ENCODE data around the gene OXSM. TPM values are rescaled to one million over a fixed set of nuclear protein-coding genes. Genes with fewer than 3 reads are reported as not detected.

Gene OXSM
- polyA plus RNA-seq, 1 experiment = 19.7 TPM

DNA sequence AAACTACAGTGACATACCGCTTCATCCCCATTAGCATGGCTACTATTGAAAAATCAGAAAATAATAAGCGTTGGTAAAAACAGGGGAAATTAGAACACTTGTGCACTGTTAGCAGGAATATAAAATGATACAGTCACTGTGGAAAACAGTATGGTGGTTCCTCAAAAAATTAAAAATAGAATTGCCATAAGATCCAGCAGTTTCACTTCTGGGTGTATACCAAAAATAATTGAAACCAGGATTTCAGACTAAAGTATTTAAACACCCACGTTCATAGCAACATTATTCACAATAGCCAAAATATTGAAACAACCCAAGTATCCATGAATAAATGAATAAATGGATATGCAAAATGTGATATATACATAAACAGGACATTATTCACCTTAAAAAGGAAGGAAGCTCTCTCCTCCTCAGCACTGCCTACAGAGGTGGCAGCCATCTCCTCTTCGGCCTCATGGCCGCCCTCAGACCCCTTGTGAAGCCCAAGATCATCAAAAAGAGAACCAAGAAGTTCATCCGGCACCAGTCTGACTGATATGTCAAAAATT, 40.8 kb upstream of the OXSM start:
- no peak for DNase-seq (ENCODE audit: low read depth, low spot score)
- Histone ChIP-seq H3K27me3 (ENCODE audit: control insufficient read depth, insufficient read depth, low read length) (no peaks in the 10 kb centered on the region), H3K27ac (ENCODE audit: low read depth, low read length) (no peak overlapping the region), H3K9me3 (ENCODE audit: control insufficient read depth, insufficient read depth, low read length) (no peaks in the 10 kb centered on the region), H3K4me3 (ENCODE audit: low read depth, low read length) (no peak overlapping the region)
- POLR2A ChIA-PET = no interaction called here
- TF ChIP-seq, protein P1, sequence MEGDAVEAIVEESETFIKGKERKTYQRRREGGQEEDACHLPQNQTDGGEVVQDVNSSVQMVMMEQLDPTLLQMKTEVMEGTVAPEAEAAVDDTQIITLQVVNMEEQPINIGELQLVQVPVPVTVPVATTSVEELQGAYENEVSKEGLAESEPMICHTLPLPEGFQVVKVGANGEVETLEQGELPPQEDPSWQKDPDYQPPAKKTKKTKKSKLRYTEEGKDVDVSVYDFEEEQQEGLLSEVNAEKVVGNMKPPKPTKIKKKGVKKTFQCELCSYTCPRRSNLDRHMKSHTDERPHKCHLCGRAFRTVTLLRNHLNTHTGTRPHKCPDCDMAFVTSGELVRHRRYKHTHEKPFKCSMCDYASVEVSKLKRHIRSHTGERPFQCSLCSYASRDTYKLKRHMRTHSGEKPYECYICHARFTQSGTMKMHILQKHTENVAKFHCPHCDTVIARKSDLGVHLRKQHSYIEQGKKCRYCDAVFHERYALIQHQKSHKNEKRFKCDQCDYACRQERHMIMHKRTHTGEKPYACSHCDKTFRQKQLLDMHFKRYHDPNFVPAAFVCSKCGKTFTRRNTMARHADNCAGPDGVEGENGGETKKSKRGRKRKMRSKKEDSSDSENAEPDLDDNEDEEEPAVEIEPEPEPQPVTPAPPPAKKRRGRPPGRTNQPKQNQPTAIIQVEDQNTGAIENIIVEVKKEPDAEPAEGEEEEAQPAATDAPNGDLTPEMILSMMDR (IDR thresholded peaks at IDR 0.05; ENCODE audit: low read depth, low read length) = no peak
- CTCF ChIA-PET = interaction anchor here (0.6 kb wide), 1 partner anchor 102 kb away, joined by 3 read pairs; no protein-coding TSS in a partner anchor

DNA sequence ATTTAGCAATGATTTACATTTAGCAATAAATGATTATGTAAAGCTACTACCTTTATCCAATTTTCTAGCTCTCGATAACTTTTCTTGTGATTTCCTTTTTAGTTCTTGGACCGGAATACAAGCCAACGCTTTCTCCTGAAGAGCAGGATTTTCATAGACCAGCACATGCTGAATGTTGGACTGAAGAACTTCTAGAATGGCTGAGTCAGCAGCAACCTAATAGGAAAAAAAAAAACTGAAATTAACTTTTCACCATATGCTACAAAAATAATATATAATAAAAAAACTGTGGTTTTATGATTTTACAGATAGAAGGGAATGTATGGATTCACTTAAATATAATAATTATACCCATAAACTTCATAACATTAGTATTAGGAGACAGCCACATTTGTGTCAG, 38.8 kb upstream of the OXSM start:
- H3K27ac ChIP-seq (ENCODE audit: low read depth, low read length) = no peak overlapping the region
- TF ChIP-seq, protein P1 (IDR thresholded peaks at IDR 0.05; ENCODE audit: low read depth, low read length) = no peak

DNA sequence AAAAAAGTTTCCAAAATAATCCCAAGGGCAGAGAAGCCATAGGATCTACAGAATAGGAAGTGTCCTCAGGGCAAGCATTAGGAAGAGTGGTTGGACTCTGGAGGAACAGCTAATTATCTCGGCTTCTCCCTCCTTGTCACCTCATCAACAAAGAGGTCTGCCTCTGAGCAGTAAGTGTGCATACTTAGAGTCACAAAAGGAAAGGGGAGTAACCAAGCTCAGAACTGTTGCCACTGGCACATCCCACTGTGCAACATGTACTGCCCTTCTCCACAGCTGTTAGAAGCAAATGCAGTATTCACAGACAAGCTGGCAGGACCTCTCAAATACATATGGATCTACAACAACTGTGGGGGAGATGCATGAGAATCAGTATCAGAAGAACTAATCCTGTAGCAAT, 38.2 kb upstream of the OXSM start:
- CTCF ChIA-PET = no interaction called here
- no peak overlapping the region for H3K27ac ChIP-seq (ENCODE audit: low read depth, low read length)
- DNase-seq (ENCODE audit: low read depth, low spot score) = no peak
- H3K9me3 ChIP-seq (ENCODE audit: control insufficient read depth, insufficient read depth, low read length) = no peaks in the 10 kb centered on the region
- TF ChIP-seq, protein P1 (IDR thresholded peaks at IDR 0.05; ENCODE audit: low read depth, low read length) = no peak
- no peaks in the 10 kb centered on the region for H3K27me3 ChIP-seq (ENCODE audit: control insufficient read depth, insufficient read depth, low read length)
- POLR2A ChIA-PET = no interaction called here
- no peak overlapping the region for H3K4me3 ChIP-seq (ENCODE audit: low read depth, low read length)

More for the DNA sequence above, 38.8 kb upstream of the OXSM start:
- Histone ChIP-seq H3K9me3 (ENCODE audit: control insufficient read depth, insufficient read depth, low read length) (no peaks in the 10 kb centered on the region), H3K27me3 (ENCODE audit: control insufficient read depth, insufficient read depth, low read length) (no peaks in the 10 kb centered on the region), H3K4me3 (ENCODE audit: low read depth, low read length) (no peak overlapping the region)
- no peak for DNase-seq (ENCODE audit: low read depth, low spot score)
- ChIA-PET CTCF (no interaction called here), POLR2A (no interaction called here)

DNA sequence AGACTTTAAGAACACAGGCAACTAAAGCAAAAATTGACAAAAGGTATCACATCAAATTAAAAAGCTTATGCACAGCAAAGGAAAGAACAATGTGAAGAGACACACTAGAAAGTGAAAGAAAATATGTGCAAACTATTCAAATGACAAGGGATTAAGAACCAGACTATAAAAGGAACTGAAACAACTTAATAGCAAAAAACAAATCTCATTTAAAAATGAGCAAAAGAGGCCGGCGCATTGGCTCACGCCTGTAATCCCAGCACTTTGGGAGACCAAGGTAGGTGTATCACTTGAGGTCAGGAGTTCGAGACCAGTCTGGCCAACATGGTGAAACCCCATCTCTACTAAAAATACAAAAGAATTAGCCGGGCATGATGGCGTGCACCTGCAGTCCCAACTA, 21.0 kb upstream of the OXSM start:
- POLR2A ChIA-PET = no interaction called here
- CTCF ChIA-PET = no interaction called here
- DNase-seq (ENCODE audit: low read depth, low spot score) = no peak
- Histone ChIP-seq H3K9me3 (ENCODE audit: control insufficient read depth, insufficient read depth, low read length) (no peaks in the 10 kb centered on the region), H3K27ac (ENCODE audit: low read depth, low read length) (no peak overlapping the region), H3K27me3 (ENCODE audit: control insufficient read depth, insufficient read depth, low read length) (no peaks in the 10 kb centered on the region), H3K4me3 (ENCODE audit: low read depth, low read length) (no peak overlapping the region)
- TF ChIP-seq, protein P1 (IDR thresholded peaks at IDR 0.05; ENCODE audit: low read depth, low read length) = no peak

DNA sequence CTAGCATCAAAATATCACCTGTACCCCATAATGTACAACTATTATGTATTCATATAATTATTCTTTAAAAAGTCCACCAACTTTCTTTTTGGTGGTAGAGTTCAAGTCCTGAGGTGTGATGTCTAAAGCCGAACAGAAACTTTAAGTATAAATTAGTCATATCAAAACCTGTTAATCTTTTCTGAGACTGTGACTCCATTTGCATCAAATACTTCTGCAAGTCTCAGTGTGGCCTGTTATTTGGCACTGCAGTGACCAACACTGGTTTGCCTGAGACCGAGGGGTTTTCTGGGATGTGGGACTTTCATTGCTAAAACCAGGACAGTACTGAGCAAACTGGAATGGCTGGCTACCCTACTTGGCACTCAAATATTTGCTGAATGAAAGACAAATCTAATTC, 14.0 kb upstream of the OXSM start:
- Histone ChIP-seq H3K9me3 (ENCODE audit: control insufficient read depth, insufficient read depth, low read length) (no peaks in the 10 kb centered on the region), H3K27ac (ENCODE audit: low read depth, low read length) (no peak overlapping the region), H3K27me3 (ENCODE audit: control insufficient read depth, insufficient read depth, low read length) (no peaks in the 10 kb centered on the region), H3K4me3 (ENCODE audit: low read depth, low read length) (no peak overlapping the region)
- POLR2A ChIA-PET = no interaction called here
- TF ChIP-seq, protein P1 (IDR thresholded peaks at IDR 0.05; ENCODE audit: low read depth, low read length) = no peak
- no peak for DNase-seq (ENCODE audit: low read depth, low spot score)
- CTCF ChIA-PET = no interaction called here
